PFSK-1 (cell line): Measurements from ENCODE around the gene STXBP5L.

Experiments
- FOXP2 ChIP-seq: optimal IDR thresholded peaks from 2 replicates; pipeline ENCODE3; 2011; ENCODE audit warnings: borderline replicate concordance, control low read depth, inconsistent platforms; ENCODE audit not compliant: insufficient read depth; ENCODE audit errors: extremely low read length, extremely low read depth
- POLR2AphosphoS5 ChIP-seq: IDR thresholded peaks from 2 replicates; pipeline ENCODE4 v1.6.1; 2012; ENCODE audit warnings: low read depth, mild to moderate bottlenecking, control low read depth, low read length, moderate library complexity
- SIN3A ChIP-seq: IDR thresholded peaks from 2 replicates; pipeline ENCODE4 v1.6.1; 2012; ENCODE audit warnings: mild to moderate bottlenecking, low read length, moderate library complexity, borderline replicate concordance; ENCODE audit not compliant: insufficient read depth
- TAF1 ChIP-seq: IDR thresholded peaks from 2 replicates; pipeline ENCODE4 v1.6.1; 2012; ENCODE audit warnings: low read length, control low read depth, borderline replicate concordance; ENCODE audit not compliant: insufficient read depth
- TF ChIP-seq, protein P1 (sequence below), 2 experiments: IDR thresholded peaks; 2 replicates each; pipeline versions ENCODE4 v1.6.1 to v1.8.0; 2011 to 2012; ENCODE audit warnings: low read depth in 2 of 2, low read length in 2 of 2, control low read depth in 1 of 2, inconsistent platforms in 1 of 2, mild to moderate bottlenecking in 1 of 2, moderate library complexity in 1 of 2; ENCODE audit not compliant: insufficient read depth in 1 of 2

Gene STXBP5L

DNA sequence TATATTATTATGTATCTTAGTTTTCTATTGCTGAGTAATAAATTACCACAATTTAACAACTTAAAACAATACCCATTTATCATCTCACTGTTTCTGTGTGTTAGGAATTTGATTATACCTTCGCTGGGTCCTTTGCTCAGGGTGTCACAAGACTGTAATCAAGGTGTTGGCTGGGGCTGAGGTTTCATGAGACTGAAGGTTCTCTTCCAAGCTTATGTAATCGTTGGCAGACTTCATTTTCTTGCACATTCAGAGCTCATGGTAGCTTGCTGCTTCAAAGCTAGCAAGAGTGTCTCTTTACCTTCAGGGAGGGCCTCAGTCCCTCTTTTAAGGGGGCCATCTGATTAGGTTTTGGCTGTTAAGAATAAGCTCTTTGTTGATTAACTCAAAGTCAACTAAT, 344.7 kb downstream of the STXBP5L start:
- TF ChIP-seq TAF1 (no peak), POLR2AphosphoS5 (no peak)

DNA sequence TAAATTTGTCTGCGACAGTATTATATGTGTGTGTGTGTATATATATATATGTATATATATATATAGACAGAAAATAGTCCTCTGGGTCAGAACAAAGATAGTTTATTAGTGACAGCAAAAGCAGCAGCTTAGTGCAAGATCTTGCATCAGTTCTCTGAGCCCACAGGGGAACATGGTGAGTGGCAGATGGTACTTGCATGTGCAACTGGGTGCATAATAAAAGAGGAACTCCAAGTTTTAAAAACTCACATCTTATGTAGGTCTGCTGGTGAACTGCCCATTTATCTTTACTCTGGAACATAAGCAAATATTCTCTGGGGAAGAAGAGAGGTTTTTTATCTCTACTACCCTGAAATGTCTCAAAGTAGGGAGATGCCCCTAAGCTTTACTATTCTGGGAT, 361.4 kb downstream of the STXBP5L start:
- TF ChIP-seq, protein P1, sequence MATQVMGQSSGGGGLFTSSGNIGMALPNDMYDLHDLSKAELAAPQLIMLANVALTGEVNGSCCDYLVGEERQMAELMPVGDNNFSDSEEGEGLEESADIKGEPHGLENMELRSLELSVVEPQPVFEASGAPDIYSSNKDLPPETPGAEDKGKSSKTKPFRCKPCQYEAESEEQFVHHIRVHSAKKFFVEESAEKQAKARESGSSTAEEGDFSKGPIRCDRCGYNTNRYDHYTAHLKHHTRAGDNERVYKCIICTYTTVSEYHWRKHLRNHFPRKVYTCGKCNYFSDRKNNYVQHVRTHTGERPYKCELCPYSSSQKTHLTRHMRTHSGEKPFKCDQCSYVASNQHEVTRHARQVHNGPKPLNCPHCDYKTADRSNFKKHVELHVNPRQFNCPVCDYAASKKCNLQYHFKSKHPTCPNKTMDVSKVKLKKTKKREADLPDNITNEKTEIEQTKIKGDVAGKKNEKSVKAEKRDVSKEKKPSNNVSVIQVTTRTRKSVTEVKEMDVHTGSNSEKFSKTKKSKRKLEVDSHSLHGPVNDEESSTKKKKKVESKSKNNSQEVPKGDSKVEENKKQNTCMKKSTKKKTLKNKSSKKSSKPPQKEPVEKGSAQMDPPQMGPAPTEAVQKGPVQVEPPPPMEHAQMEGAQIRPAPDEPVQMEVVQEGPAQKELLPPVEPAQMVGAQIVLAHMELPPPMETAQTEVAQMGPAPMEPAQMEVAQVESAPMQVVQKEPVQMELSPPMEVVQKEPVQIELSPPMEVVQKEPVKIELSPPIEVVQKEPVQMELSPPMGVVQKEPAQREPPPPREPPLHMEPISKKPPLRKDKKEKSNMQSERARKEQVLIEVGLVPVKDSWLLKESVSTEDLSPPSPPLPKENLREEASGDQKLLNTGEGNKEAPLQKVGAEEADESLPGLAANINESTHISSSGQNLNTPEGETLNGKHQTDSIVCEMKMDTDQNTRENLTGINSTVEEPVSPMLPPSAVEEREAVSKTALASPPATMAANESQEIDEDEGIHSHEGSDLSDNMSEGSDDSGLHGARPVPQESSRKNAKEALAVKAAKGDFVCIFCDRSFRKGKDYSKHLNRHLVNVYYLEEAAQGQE (IDR thresholded peaks at IDR 0.05; ENCODE audit: insufficient read depth in 1 of 2, low read depth in 2 of 2, low read length in 2 of 2), result no peak
- TF ChIP-seq FOXP2 (no peak), TAF1 (no peak), POLR2AphosphoS5 (no peak), SIN3A (no peak)

DNA sequence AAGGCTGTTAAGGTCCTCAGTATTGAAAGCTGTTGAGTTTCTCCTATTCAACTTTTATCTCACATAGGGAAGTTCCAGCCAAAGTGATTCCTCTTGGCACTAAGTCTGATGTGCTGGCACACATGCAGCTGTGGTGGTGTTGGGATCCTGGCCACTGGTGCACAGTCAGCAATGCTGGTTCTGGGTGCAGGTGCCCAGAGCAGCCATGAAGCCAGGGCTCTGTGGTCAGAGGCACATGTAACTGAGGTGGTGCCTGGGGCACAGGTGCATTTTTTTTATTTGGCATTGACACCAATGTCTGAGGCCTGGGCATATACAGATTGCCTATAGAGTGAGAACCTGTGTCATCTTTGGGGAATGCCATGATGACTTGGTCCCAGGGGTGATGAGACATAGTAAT, 366.4 kb downstream of the STXBP5L start:
- TF ChIP-seq, protein P1 (IDR thresholded peaks at IDR 0.05; ENCODE audit: insufficient read depth in 1 of 2, low read depth in 2 of 2, low read length in 2 of 2), result no peak
- TF ChIP-seq POLR2AphosphoS5, result no peak
- TF ChIP-seq TAF1, result no peak
- no peak for TF ChIP-seq SIN3A
- no peak for TF ChIP-seq FOXP2

DNA sequence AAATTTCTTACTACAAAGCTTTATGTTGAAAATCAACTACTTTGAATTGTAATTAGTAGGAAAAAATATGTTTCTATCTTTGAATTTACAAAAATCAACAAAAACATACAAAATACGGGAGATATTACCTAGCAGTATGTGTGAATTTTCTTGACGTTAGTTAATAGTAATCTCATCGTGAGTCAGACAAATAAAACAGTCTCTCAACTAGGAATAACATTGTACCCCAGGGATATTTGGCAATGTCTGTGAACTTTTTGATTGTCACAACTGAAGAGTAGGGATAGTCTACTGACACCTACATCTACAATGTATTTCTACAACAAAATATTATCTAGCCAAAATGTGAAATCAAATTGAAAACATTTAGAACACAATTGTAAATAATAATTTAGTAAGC, 387.4 kb downstream of the STXBP5L start:
- TF ChIP-seq POLR2AphosphoS5 (no peak), TAF1 (no peak), SIN3A (no peak), FOXP2 (no peak)
- TF ChIP-seq, protein P1 (IDR thresholded peaks at IDR 0.05; ENCODE audit: insufficient read depth in 1 of 2, low read depth in 2 of 2, low read length in 2 of 2), result no peak

DNA sequence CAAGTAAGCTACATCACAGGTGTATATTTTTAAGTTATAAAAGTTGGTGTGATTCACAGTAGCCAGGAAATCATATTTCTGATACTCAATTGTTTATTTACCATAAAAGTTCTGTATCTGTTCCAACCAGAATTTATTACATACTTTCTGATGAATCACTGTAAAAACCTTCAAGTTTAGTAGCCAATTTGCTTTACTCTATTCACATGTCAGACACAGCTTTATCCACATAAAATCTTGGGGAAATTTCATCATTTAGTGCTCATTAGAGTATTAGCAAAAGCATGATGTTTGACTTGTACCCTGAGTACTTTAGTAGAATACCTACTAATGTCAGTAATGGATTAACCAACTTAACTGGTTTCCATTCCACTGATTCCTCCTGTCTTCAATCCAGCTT, 388.0 kb downstream of the STXBP5L start:
- TF ChIP-seq FOXP2 (no peak), SIN3A (no peak), POLR2AphosphoS5 (no peak), TAF1 (no peak)
- TF ChIP-seq, protein P1 (IDR thresholded peaks at IDR 0.05; ENCODE audit: insufficient read depth in 1 of 2, low read depth in 2 of 2, low read length in 2 of 2), result no peak

DNA sequence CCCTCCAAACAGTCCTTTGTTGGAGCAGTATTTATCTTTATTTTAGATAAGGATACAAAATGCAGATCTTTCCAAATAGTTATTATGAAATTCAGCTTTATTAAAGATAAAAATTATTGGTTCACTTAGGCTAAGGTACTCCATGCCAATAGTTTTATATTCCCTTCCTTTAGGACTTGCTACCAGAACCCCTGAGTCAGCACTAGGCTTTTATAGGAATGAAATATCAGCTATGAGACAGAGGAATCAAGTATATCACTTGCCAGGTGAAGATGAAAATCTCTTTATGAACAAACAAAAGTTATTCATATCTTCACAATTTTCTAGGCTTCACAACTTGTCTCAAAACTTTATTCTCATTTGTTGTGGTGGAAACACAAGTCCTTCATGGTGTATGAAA, 416.3 kb downstream of the STXBP5L start:
- TF ChIP-seq TAF1 (no peak), SIN3A (no peak), FOXP2 (no peak), POLR2AphosphoS5 (no peak)
- TF ChIP-seq, protein P1 (IDR thresholded peaks at IDR 0.05; ENCODE audit: insufficient read depth in 1 of 2, low read depth in 2 of 2, low read length in 2 of 2), result no peak
